Activated CD8-positive, alpha-beta T cell treated with anti-CD3 and anti-CD28 coated beads for 36 hours (primary cell): ENCODE data around the gene CDKN1B. TPM values are rescaled to one million over a fixed set of nuclear protein-coding genes. Genes with fewer than 3 reads are reported as not detected.
"Not testable (repeated sequence)": the region's sequence is repeated elsewhere in the genome, so short reads cannot be mapped to it uniquely, and the experiment has no call there.

ENCODE experiments used
- ATAC-seq: fragments of 200-7000 bp; cut with Tn5 transposase; one replicate; pipeline ENCODE4 v1.10.0; 2021; ENCODE audit warnings: mild to moderate bottlenecking, moderate library complexity
- CTCF ChIA-PET: fragments of 350-600 bp; sonication (Branson Sonifier 250); formaldehyde crosslinking; loops from one replicate; lab custom pipeline; 2021; ENCODE audit warnings: antibody characterized with exemption; lab: Charles Lee
- POLR2A ChIA-PET: fragments of 350-600 bp; sonication (Branson Sonifier 250); formaldehyde crosslinking; loops from one replicate; lab custom pipeline; 2021; ENCODE audit warnings: antibody characterized with exemption; lab: Charles Lee
- DNase-seq: peaks from one replicate; pipeline ENCODE4 v3.0.0-alpha.2; 2020
- H3K27ac Mint-ChIP-seq: one replicate; pipeline ENCODE4 v1.8.0; 2021; ENCODE audit warnings: mild to moderate bottlenecking, mixed read lengths
- H3K27me3 Mint-ChIP-seq: one replicate; pipeline ENCODE4 v1.8.0; 2021; ENCODE audit warnings: mixed read lengths
- H3K36me3 Mint-ChIP-seq: one replicate; pipeline ENCODE4 v1.8.0; 2021; ENCODE audit warnings: low read depth, mixed read lengths
- H3K4me1 Mint-ChIP-seq: one replicate; pipeline ENCODE4 v1.8.0; 2021; ENCODE audit warnings: low read depth, mixed read lengths
- H3K4me3 Mint-ChIP-seq: one replicate; pipeline ENCODE4 v1.8.0; 2021; ENCODE audit warnings: mild to moderate bottlenecking, moderate library complexity, mixed read lengths
- H3K9me3 Mint-ChIP-seq: one replicate; pipeline ENCODE4 v1.8.0; 2021; ENCODE audit warnings: mixed read lengths
- intact Hi-C: fragments of 100-400 bp; cut with micrococcal nuclease; formaldehyde crosslinking; loops from one replicate; pipeline ENCODE4 v1.10.0; 2022
- total RNA-seq, 2 experiments: library from RNA; stranded (reverse); gene quantifications; one replicate each; pipeline ENCODE4 v1.2.3, GENCODE V29; 2021
- TF ChIP-seq, protein P1 (sequence below): fragments of 200-600 bp; IDR thresholded peaks from one replicate; pipeline ENCODE4 v1.8.0; 2022; ENCODE audit warnings: antibody characterized with exemption, mild to moderate bottlenecking

CDKN1B gene
- total RNA-seq, 2 experiments from 2014 or later = 39.9 to 40.8 TPM

DNA sequence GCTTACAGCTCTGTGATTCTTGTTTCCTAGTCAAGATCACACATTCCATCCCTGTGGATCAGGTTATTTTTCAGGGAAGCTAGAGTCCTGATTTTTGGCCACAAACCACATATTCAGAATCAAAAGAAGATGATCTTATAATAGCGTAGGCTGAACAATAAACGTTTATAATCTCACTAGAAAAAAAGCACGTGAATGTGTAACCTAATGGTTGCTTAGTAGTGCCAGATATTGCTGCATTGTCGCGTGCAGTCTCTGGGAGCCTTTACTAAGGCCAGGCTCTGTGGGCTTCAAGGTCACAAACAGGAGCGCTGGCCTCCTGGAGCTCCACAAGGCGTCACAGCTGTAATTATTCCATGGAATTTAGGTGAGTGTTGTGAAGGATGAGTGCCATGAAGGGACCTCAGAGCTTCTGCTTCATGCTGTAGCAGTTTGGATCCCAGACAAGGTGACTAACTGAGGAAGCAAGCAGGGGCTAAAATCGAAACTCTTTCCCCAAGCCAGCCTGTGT lies 17.4 kb downstream of the CDKN1B start:
- peaks cover 49% of the 10 kb centered on the region for H3K4me1 Mint-ChIP-seq
- no peaks in the 10 kb centered on the region for H3K27me3 Mint-ChIP-seq
- intact Hi-C loops = loop anchor here (5.0 to 10.0 kb wide), 2 partner anchors 90 to 172 kb away; partner anchors contain the start of gene DUSP16
- H3K27ac Mint-ChIP-seq = no peak overlapping the region
- POLR2A ChIA-PET = interaction anchor here (0.7 to 4.5 kb wide), 5 partner anchors 10 to 465 kb away, joined by 3 to 77 read pairs (median 17); partner anchors contain the start of gene CDKN1B
- TF ChIP-seq, protein P1, sequence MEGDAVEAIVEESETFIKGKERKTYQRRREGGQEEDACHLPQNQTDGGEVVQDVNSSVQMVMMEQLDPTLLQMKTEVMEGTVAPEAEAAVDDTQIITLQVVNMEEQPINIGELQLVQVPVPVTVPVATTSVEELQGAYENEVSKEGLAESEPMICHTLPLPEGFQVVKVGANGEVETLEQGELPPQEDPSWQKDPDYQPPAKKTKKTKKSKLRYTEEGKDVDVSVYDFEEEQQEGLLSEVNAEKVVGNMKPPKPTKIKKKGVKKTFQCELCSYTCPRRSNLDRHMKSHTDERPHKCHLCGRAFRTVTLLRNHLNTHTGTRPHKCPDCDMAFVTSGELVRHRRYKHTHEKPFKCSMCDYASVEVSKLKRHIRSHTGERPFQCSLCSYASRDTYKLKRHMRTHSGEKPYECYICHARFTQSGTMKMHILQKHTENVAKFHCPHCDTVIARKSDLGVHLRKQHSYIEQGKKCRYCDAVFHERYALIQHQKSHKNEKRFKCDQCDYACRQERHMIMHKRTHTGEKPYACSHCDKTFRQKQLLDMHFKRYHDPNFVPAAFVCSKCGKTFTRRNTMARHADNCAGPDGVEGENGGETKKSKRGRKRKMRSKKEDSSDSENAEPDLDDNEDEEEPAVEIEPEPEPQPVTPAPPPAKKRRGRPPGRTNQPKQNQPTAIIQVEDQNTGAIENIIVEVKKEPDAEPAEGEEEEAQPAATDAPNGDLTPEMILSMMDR = no peak
- peaks cover 14% of the 10 kb centered on the region for H3K36me3 Mint-ChIP-seq
- DNase-seq (no peak), ATAC-seq (no peak)
- CTCF ChIA-PET = interaction anchor here (0.7 to 3.4 kb wide), 5 partner anchors 9 to 358 kb away, joined by 3 to 15 read pairs (median 4); partner anchors contain the start of gene DUSP16
- H3K4me3 Mint-ChIP-seq = no peak overlapping the region
- no peaks in the 10 kb centered on the region for H3K9me3 Mint-ChIP-seq

DNA sequence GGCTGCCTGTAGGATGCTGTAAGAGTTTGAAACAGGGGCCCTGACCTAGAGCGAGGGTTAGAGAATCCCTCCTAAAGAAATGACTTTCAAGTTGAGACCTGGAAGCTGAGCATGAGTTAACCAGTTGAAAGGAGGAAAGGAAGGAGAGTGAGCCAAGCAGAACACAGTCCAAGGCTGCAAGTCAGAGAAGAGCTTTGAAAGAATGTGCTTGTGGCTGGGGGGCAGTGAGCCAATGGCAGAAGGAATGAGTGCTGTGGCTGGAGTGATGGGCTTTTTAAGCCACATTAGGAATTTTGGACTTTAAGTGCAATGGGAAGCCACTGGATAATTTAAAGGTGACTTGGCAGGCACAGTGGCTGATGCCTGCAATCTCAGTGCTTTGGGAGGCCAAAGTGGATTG lies 18.1 kb downstream of the CDKN1B start:
- ChIA-PET CTCF (interaction anchor here (0.7 to 3.4 kb wide), 8 partner anchors 8 to 358 kb away, joined by 3 to 55 read pairs (median 10); partner anchors contain the start of gene DUSP16), POLR2A (interaction anchor here (0.7 to 4.5 kb wide), 5 partner anchors 11 to 41 kb away, joined by 3 to 77 read pairs (median 17); partner anchors contain the start of genes CDKN1B and GPR19)
- ATAC-seq (no peak), DNase-seq (no peak)
- Mint-ChIP-seq H3K27me3 (no peaks in the 10 kb centered on the region), H3K36me3 (peaks cover 9% of the 10 kb centered on the region), H3K4me1 (peaks cover 43% of the 10 kb centered on the region), H3K4me3 (no peak overlapping the region), H3K27ac (peak overlapping the region; percentile 78), H3K9me3 (no peaks in the 10 kb centered on the region)
- intact Hi-C loops = loop anchor here (5.0 to 10.0 kb wide), 2 partner anchors 90 to 173 kb away; partner anchors contain the start of gene DUSP16
- TF ChIP-seq, protein P1 = no peak

DNA sequence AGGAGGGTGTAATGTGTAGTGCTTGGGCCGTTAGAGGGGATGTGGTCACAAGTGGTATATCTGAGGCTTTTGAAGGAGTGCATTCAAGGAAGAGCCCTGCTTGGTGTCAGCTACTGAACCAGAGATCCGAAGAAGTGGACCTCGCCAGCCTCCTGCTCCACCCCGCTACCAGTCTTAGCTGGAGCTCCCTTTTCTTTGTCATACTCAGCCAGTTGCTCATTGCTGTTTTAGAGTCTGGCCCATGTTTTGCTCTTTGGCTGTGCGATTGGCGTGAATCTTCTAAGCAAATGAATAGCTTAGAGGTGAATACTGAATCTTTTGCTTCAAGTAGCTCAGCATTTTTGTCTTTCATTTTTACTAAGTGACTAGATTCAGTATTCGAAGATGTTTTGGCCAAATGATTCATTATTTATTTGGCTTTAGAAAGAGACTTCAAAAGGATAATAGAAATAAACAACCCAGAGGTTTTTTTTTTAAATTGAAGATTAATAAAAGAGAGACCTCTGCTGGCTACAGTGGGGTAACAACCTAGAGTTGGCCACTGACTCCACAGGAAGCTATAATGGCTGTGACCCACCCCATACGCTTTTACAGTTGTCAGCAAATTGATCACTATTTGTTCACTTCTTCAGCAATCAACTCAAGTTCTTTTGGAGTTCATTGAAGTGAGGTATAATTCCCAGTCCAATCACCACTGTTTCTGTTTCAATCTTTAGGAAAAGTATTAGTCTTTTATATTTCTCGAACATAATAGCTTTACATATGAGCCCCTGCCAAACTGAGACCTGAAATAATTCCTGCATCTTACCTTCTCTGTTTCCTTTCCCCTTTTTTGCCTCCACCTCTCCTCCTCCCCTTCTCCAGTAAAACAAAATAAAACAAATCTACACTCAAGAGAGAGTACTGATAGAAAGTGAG lies 19.9 kb downstream of the CDKN1B start:
- Mint-ChIP-seq H3K9me3 (no peaks in the 10 kb centered on the region), H3K36me3 (peaks cover 7% of the 10 kb centered on the region), H3K27ac (peak overlapping the region; percentile 89), H3K4me1 (peaks cover 42% of the 10 kb centered on the region), H3K4me3 (peak overlapping the region; percentile 70), H3K27me3 (no peaks in the 10 kb centered on the region)
- intact Hi-C loops = loop anchor here (5.0 to 10.0 kb wide), 2 partner anchors 92 to 175 kb away; partner anchors contain the start of gene DUSP16
- CTCF ChIA-PET = interaction anchor here (0.7 to 3.4 kb wide), 63 partner anchors 10 to 1157 kb away, joined by 3 to 55 read pairs (median 5); partner anchors contain the start of genes CDKN1B, DDX47, DUSP16 and MANSC1
- POLR2A ChIA-PET = interaction anchor here (0.7 to 4.5 kb wide), 11 partner anchors 9 to 380 kb away, joined by 3 to 77 read pairs (median 3); partner anchors contain the start of genes BORCS5, CDKN1B and GPR19
- TF ChIP-seq, protein P1 = peak; percentile 79
- peak; percentile 92 for ATAC-seq
- DNase-seq = peak; percentile 77

DNA sequence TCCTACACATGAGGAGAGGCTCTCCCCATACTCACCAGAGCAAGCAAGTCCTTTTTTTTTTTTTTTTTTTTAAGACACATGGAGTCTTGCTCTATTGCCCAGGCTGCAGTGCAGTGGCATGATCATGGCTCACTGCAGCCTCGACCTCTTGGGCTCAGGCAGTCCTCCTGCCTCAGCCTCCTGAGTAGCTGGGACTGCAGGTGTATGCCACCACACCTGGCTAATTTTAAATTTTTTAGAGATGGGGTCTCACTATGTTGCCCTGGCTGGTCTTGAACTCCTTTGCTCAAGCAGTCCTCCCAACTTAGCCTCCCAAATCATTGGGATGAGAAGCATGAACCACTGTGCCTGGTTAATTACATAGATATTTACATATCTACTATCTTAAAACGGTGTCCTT lies 21.0 kb downstream of the CDKN1B start:
- POLR2A ChIA-PET = interaction anchor here (1.4 to 4.5 kb wide), 4 partner anchors 14 to 84 kb away, joined by 3 to 77 read pairs (median 22); partner anchors contain the start of gene CDKN1B
- H3K4me3 Mint-ChIP-seq, DNase-seq, H3K9me3 Mint-ChIP-seq, H3K27me3 Mint-ChIP-seq, H3K36me3 Mint-ChIP-seq, H3K27ac Mint-ChIP-seq, ATAC-seq: not testable (repeated sequence)
- intact Hi-C loops = loop anchor here (5.0 to 10.0 kb wide), 2 partner anchors 93 to 176 kb away; partner anchors contain the start of gene DUSP16
- CTCF ChIA-PET = interaction anchor here (0.8 to 3.4 kb wide), 16 partner anchors 9 to 1158 kb away, joined by 3 to 55 read pairs (median 18); partner anchors contain the start of genes CDKN1B, DDX47 and DUSP16
- peaks cover 38% of the 10 kb centered on the region for H3K4me1 Mint-ChIP-seq

DNA sequence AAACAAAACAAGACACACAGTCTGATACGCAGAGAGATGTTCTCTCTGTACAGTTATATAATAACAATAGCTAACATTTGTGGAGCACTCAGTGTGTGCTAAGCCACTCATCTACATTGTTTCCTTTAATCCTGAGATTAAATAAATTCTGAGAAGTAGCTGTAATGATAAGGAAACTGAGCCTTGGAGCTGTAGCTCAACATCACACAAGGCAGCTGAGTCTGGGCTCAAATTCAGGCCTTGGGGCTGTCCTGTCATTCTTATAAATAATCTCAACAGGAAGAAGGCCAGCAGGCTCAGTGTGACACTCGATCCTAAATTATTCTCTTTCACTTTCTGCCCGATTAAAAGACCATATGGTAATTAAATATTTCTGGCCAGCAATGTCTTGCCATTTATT lies 24.5 kb downstream of the CDKN1B start:
- TF ChIP-seq, protein P1 = no peak
- intact Hi-C loops = no loop called here
- Mint-ChIP-seq H3K36me3 (peaks cover 3% of the 10 kb centered on the region), H3K27ac (no peak overlapping the region), H3K9me3 (no peaks in the 10 kb centered on the region), H3K4me1 (peaks cover 18% of the 10 kb centered on the region), H3K4me3 (no peak overlapping the region), H3K27me3 (no peaks in the 10 kb centered on the region)
- DNase-seq = no peak
- ChIA-PET CTCF (interaction anchor here (0.9 kb wide), 1 partner anchor 9 kb away, joined by 4 read pairs; no protein-coding TSS in a partner anchor), POLR2A (interaction anchor here (0.5 kb wide), 1 partner anchor 460 kb away, joined by 3 read pairs; no protein-coding TSS in a partner anchor)
- ATAC-seq = no peak
